ENCODE data around the gene BRD3OS. TPM values are rescaled to one million over a fixed set of nuclear protein-coding genes. Genes with fewer than 3 reads are reported as not detected.
"Not testable (repeated sequence)": the region's sequence is repeated elsewhere in the genome, so short reads cannot be mapped to it uniquely, and the experiment has no call there.

Gene BRD3OS
- total RNA-seq, 1 donor from 2014 or later = 5.4 TPM

- peak; percentile 73 for DNase-seq
Observed at GRCh38 chr9:134065612-134066419, 40.5 kb downstream of the BRD3OS start.

- DNase-seq = peak; percentile 34
Observed at GRCh38 chr9:134066526-134066912, 41.2 kb downstream of the BRD3OS start.

- peak; percentile 41 for DNase-seq
Observed at GRCh38 chr9:134066913-134067851, 41.9 kb downstream of the BRD3OS start.

- DNase-seq = peak; percentile 90
Observed at GRCh38 chr9:134067904-134068743, 42.8 kb downstream of the BRD3OS start, which contains the start of gene BRD3. Gene BRD3 (minus strand): TSS chr9:134068026. CDS start chr9:134053477, 14,549 bp downstream.

GRCh38 chr9:134068744-134069479 lies 43.6 kb downstream of the BRD3OS start:
- DNase-seq = no peak

- no peak for DNase-seq
Observed at GRCh38 chr9:134069480-134070399, 44.5 kb downstream of the BRD3OS start.

GRCh38 chr9:134071149-134071548 lies 45.9 kb downstream of the BRD3OS start:
- no peak for DNase-seq

- not testable (repeated sequence) for DNase-seq
Observed at GRCh38 chr9:134072683-134073082, 47.4 kb downstream of the BRD3OS start.

GRCh38 chr9:134073500-134073899 lies 48.2 kb downstream of the BRD3OS start:
- DNase-seq = no peak

GRCh38 chr9:134075689-134076088 lies 50.4 kb downstream of the BRD3OS start:
- DNase-seq = not testable (repeated sequence)

- DNase-seq = no peak
Observed at GRCh38 chr9:134076644-134077043, 51.4 kb downstream of the BRD3OS start.

Other genes starting within 250 kb of the BRD3OS start
- 19.6 and 22.7 TPM in 2 replicates for gene VAV2, start 33.2 kb upstream of the BRD3OS start, total RNA-seq
- 12.1 and 22.0 TPM in 2 replicates for gene BRD3, start 42.5 kb downstream of the BRD3OS start, total RNA-seq
- gene WDR5, start 110.6 kb downstream of the BRD3OS start, total RNA-seq = 18.5 and 31.4 TPM in 2 replicates
- not detected in 2 replicates for gene RNU6ATAC, start 139.1 kb downstream of the BRD3OS start, total RNA-seq